Epithelial cell of proximal tubule (primary cell): ENCODE results near the gene ETHE1. TPM values are rescaled to one million over a fixed set of nuclear protein-coding genes. Genes with fewer than 3 reads are reported as not detected.

ENCODE experiments used
- DNase-seq: peaks from one replicate; pipeline ENCODE4 v3.0.0-alpha.2; 2011; ENCODE audit warnings: low read depth
- H3K4me3 ChIP-seq: 2 replicates; pipeline ENCODE4 v1.5.1; 2011; ENCODE audit warnings: low read depth, mild to moderate bottlenecking, low read length
- total RNA-seq: library from RNA; depleted of rRNA; stranded (reverse); fragments of >200 nt; gene quantifications from 2 replicates; pipeline ENCODE4 v1.2.3, GENCODE V29; 2015
- TF ChIP-seq, protein P1 (sequence below): conservative IDR thresholded peaks from 2 replicates; pipeline ENCODE4 v1.5.1; 2012; ENCODE audit warnings: low read depth, mild to moderate bottlenecking, low read length

Gene ETHE1
- total RNA-seq, 1 donor from 2014 or later, result 55.9 TPM

DNA sequence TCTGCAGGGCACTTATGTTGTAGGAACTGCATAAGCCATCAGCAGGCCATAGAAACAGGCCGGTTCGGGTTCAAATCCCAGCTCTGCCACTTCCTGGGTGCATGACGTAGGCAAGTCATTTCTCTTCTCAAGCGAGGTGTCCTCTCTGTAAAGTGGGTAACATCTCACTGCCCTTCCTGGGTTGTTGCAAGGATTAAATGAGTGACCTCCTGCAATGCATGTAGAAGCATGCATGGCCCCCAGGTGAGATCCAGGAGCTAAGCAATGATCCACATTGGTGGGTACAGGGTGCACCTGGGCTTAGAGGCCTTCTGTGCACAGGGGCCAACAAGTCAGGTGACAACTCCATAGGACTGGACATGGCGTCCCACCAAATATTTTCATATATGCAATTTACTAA lies 36.2 kb downstream of the ETHE1 start:
- TF ChIP-seq, protein P1, sequence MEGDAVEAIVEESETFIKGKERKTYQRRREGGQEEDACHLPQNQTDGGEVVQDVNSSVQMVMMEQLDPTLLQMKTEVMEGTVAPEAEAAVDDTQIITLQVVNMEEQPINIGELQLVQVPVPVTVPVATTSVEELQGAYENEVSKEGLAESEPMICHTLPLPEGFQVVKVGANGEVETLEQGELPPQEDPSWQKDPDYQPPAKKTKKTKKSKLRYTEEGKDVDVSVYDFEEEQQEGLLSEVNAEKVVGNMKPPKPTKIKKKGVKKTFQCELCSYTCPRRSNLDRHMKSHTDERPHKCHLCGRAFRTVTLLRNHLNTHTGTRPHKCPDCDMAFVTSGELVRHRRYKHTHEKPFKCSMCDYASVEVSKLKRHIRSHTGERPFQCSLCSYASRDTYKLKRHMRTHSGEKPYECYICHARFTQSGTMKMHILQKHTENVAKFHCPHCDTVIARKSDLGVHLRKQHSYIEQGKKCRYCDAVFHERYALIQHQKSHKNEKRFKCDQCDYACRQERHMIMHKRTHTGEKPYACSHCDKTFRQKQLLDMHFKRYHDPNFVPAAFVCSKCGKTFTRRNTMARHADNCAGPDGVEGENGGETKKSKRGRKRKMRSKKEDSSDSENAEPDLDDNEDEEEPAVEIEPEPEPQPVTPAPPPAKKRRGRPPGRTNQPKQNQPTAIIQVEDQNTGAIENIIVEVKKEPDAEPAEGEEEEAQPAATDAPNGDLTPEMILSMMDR, result no peak
- DNase-seq, result no peak
- H3K4me3 ChIP-seq, result no peak overlapping the region

DNA sequence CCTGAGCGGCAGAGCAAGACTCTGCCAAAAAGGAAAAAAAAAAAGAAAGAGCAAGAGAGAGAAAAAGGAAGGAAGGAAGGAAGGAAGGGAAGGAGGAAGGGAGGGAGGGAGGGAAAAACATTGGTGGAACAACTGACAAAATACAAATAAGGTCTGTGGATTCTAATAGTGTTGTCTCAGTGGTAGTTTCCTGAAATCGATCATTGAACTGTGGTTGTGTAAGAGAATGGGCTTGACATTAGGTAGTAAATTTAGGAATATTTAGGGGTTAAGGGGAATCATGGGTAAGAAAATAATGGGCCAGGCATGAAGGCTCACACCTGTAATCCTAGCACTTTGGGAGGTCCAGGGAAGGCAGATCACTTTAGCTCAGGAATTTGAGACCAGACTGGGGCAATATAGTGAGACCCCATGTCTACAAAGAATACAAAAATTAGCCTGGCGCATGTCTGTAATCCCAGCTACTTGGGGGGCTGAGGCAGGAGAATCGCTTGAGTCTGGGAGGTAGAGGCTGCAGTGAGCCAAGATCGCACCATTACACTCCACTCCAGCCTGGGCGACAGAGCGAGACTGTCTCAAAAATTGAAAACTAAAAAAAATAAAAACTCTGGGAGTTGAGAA lies 36.9 kb downstream of the ETHE1 start:
- DNase-seq, result no peak
- H3K4me3 ChIP-seq, result no peak overlapping the region
- TF ChIP-seq, protein P1, result no peak

DNA sequence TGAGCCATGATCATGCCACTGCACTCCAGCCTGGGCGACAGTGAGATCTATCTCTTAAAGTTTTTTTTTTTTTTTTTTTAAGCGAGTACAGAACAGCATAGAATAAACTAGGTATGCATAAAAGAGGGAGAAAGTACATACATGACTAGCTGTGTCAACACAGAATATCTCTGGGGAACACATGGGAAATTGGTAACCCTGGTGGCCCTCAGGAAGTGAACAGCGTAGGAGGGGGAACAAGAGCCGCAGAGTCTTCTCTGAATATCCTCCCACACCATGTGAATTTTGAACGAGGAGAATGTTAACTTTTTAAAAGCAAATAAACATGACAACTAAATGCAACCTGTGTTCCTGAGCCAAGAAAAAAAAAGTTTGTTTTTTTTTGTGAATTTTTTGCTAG lies 37.7 kb downstream of the ETHE1 start:
- no peak overlapping the region for H3K4me3 ChIP-seq
- TF ChIP-seq, protein P1, result no peak
- no peak for DNase-seq

DNA sequence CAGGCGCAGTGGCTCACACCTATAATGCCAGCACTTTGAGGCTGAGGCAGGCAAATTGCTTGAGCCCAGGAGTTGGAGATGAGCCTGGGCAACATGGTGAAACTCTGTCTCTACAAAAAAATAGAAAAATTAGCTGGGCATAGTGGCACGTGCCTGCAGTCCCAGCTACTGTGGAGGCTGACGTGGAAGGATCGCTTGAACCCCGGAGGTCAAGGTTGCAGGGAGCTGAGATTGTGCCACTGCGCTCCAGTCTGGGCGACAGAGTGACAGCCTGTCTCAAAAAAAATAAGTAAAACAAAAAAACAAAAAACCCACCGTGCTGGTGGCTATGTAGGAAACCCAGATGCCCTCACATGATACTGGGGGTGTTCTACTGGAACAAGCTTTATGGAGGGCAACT lies 38.8 kb downstream of the ETHE1 start:
- no peak overlapping the region for H3K4me3 ChIP-seq
- DNase-seq, result no peak
- TF ChIP-seq, protein P1, result no peak

DNA sequence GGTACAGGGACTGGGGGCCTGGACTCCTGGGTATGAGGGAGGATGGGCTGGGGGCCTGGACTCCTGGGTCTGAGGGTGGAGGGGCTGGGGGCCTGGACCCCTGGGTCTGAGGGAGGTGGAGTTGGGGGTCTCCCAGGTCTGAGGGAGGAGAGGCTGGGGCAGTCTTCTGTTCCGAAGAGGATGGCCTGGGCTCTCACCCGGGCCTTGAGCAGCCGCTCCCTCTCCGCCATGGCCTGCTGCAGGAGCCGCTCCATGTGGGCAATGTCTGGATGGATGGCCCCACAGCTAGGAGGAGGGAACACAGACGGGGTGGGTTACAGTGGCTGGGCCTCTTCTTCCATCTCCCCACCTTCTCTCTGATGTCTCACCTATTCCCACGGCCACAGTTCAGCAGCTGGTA lies 40.6 kb downstream of the ETHE1 start:
- no peak overlapping the region for H3K4me3 ChIP-seq
- TF ChIP-seq, protein P1, result no peak
- DNase-seq, result no peak

DNA sequence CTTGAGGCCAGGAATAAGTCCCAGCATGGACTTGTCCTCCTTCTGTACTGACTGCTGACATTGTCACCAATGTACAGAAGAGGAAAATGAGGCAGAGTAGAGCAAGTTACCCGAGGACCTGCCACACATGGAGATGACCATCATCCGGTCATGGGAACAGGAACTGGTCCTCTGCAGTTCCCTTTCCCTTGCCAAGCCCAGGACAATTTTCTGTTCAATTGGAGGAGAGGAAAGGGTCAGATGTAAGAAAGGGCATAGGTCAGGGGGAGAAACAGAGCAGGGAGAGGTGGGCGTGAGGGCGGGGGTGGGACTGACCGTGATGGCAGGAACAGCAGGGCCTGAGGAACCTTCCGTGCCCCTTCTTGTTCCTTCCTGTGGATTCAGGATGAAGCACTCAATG lies 41.0 kb downstream of the ETHE1 start:
- no peak overlapping the region for H3K4me3 ChIP-seq
- DNase-seq, result no peak
- TF ChIP-seq, protein P1, result no peak

DNA sequence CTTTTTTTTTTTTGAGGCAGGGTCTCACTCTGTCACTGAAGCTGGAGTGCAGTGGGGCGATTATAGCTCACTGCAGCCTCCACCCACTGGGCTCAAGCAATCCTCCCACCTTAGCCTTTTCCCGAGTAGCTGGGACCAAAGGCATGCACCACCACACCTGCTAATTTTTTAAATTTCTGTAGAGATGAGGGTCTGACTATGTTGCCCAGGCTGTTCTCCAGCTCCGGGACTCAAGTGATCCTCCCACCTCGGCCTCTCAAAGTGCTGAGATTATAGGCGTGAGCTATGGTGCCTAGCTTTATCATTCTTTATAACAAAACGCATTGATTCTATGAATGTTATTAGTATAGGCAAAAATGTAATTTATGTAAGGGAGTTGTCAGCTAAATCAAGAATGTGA lies 43.7 kb downstream of the ETHE1 start:
- TF ChIP-seq, protein P1, result no peak

More for the DNA sequence above, 43.7 kb downstream of the ETHE1 start:
- no peak for DNase-seq
- no peak overlapping the region for H3K4me3 ChIP-seq
